HG03097 (cell line): ENCODE data around the gene ZNF609.

Source experiments
- ATAC-seq: cut with Tn5 transposase; IDR thresholded peaks from one replicate; pipeline ENCODE4 v1.9.1; 2021; ENCODE audit not compliant: unreplicated experiment, low FRiP score

ZNF609 gene

GRCh38 chr15:64535460-64536243 is 75.3 kb downstream of the ZNF609 start:
- ATAC-seq: no peak

- no peak for ATAC-seq
Observed at GRCh38 chr15:64536244-64536836, 76.0 kb downstream of the ZNF609 start.

GRCh38 chr15:64542091-64542490 is 81.7 kb downstream of the ZNF609 start:
- ATAC-seq: no peak

- ATAC-seq: no peak
Observed at GRCh38 chr15:64544450-64544849, 84.1 kb downstream of the ZNF609 start.

- ATAC-seq: no peak
Observed at GRCh38 chr15:64547275-64547674, 86.9 kb downstream of the ZNF609 start.

GRCh38 chr15:64548235-64548634 is 87.9 kb downstream of the ZNF609 start:
- ATAC-seq: no peak

GRCh38 chr15:64549860-64550259 is 89.5 kb downstream of the ZNF609 start:
- ATAC-seq: no peak

- no peak for ATAC-seq
Observed at GRCh38 chr15:64552281-64552948, 92.0 kb downstream of the ZNF609 start.

GRCh38 chr15:64558460-64559179 is 98.2 kb downstream of the ZNF609 start:
- ATAC-seq: no peak

GRCh38 chr15:64559243-64559642 is 98.9 kb downstream of the ZNF609 start:
- no peak for ATAC-seq

GRCh38 chr15:64560501-64560900 is 100.1 kb downstream of the ZNF609 start:
- ATAC-seq: no peak

GRCh38 chr15:64560998-64561397 is 100.6 kb downstream of the ZNF609 start:
- ATAC-seq: no peak

GRCh38 chr15:64562003-64562640 is 101.7 kb downstream of the ZNF609 start:
- ATAC-seq: no peak

- no peak for ATAC-seq
Observed at GRCh38 chr15:64566102-64566501, 105.7 kb downstream of the ZNF609 start.

GRCh38 chr15:64566629-64567427 is 106.5 kb downstream of the ZNF609 start:
- no peak for ATAC-seq

GRCh38 chr15:64568765-64569164 is 108.4 kb downstream of the ZNF609 start:
- no peak for ATAC-seq

GRCh38 chr15:64571857-64572291 is 111.5 kb downstream of the ZNF609 start:
- no peak for ATAC-seq

GRCh38 chr15:64572856-64573255 is 112.5 kb downstream of the ZNF609 start:
- no peak for ATAC-seq

GRCh38 chr15:64574301-64575017 is 114.1 kb downstream of the ZNF609 start:
- no peak for ATAC-seq
